Activated CD4-positive, alpha-beta T cell treated with anti-CD3 and anti-CD28 coated beads for 36 hours (primary cell): ENCODE data around the gene COBLL1. TPM values are rescaled to one million over a fixed set of nuclear protein-coding genes. Genes with fewer than 3 reads are reported as not detected.
"Not testable (repeated sequence)": the region's sequence is repeated elsewhere in the genome, so short reads cannot be mapped to it uniquely, and the experiment has no call there.

Experiments used
- ATAC-seq: fragments of 200-7000 bp; cut with Tn5 transposase; one replicate; pipeline ENCODE4 v1.10.0; 2021; ENCODE audit warnings: mild to moderate bottlenecking, moderate library complexity
- CTCF ChIA-PET: fragments of 350-600 bp; sonication (Branson Sonifier 250); formaldehyde crosslinking; loops from one replicate; lab custom pipeline; 2021; ENCODE audit warnings: antibody characterized with exemption; lab: Charles Lee
- POLR2A ChIA-PET: fragments of 350-600 bp; sonication (Branson Sonifier 250); formaldehyde crosslinking; loops from one replicate; lab custom pipeline; 2021; ENCODE audit warnings: antibody characterized with exemption, inconsistent platforms; lab: Charles Lee
- DNase-seq: peaks from one replicate; pipeline ENCODE4 v3.0.0-alpha.2; 2020
- H3K27ac Mint-ChIP-seq: one replicate; pipeline ENCODE4 v1.8.0; 2021; ENCODE audit warnings: mixed read lengths
- H3K27me3 Mint-ChIP-seq: one replicate; pipeline ENCODE4 v1.8.0; 2021; ENCODE audit warnings: mixed read lengths
- H3K36me3 Mint-ChIP-seq: one replicate; pipeline ENCODE4 v1.8.0; 2021; ENCODE audit warnings: low read depth, mixed read lengths
- H3K4me1 Mint-ChIP-seq: one replicate; pipeline ENCODE4 v1.8.0; 2021; ENCODE audit warnings: mixed read lengths
- H3K4me3 Mint-ChIP-seq: one replicate; pipeline ENCODE4 v1.8.0; 2021; ENCODE audit warnings: mild to moderate bottlenecking, moderate library complexity, mixed read lengths
- H3K9me3 Mint-ChIP-seq: one replicate; pipeline ENCODE4 v1.8.0; 2021; ENCODE audit warnings: low read depth, mixed read lengths
- intact Hi-C, 2 experiments: fragments of 100-400 bp; cut with DNase I in 1 of 2; cut with micrococcal nuclease in 1 of 2; formaldehyde crosslinking; loops; one replicate each; pipeline versions ENCODE4 v1.14.2 to v1.15.1; 2022 to 2024; cut with DNase I, micrococcal nuclease
- total RNA-seq, 2 experiments: library from RNA; stranded (reverse); gene quantifications; one replicate each; pipeline ENCODE4 v1.2.3, GENCODE V29; 2021

COBLL1 gene
- total RNA-seq, 2 experiments from 2014 or later, result not detected

DNA sequence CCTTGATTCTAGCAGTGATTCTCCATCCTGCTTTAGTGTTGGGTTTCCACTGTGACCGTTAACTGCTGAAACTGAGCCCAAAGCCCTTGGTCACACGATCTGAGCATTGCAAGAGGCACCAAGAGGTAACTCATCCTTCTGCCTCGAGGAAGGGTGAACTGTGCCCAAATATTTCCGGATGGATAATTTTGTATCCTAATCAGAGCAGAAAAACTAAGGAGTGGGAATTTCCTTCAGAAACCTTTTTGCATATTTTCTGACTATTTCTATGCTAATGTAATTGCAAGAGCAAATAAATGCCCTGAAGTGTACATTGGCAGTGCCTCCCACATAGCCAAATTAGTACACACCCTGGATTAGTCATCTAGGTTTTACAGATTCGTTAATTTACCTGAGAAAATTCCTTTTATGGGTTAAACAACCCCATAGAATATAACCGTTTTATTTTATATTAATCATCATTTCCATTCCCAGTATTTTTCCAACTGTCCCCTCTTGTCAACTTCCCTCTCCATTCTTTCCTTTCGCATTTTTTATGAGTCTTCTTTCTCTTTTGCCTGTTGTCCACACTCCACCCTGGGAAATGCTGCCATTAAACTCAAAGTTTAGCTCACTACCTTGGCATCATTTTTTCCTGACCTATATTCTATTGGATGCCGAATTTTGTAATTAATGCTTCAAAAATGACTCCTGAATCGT lies 31.7 kb upstream of the COBLL1 start:
- H3K27me3 Mint-ChIP-seq, result peaks cover 4% of the 10 kb centered on the region
- no peak for DNase-seq
- ATAC-seq, result no peak
- H3K9me3 Mint-ChIP-seq, result no peaks in the 10 kb centered on the region
- intact Hi-C loops, result no loop called here
- ChIA-PET POLR2A (no interaction called here), CTCF (no interaction called here)
- no peak overlapping the region for H3K4me3 Mint-ChIP-seq
- H3K27ac Mint-ChIP-seq, result no peak overlapping the region
- H3K36me3 Mint-ChIP-seq, result no peaks in the 10 kb centered on the region
- no peaks in the 10 kb centered on the region for H3K4me1 Mint-ChIP-seq

DNA sequence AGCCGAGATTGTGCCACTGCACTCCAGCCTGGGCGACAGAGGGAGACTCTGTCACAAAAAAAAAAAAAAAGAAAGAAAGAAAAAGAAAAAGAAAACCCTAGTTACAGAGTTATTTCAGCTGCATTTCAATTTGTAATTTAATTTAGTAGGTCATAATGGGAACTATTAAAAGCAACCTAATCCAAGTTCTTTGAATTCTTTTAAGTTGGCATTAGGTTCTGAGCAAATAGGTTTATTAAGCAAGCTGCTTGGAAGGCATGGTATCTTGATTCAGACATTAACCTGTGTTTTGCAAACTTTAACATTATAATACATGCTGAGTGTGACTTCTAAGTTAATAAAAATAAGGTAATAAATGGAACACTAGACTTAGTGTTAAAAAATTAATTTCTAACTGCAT lies 29.8 kb upstream of the COBLL1 start:
- H3K4me3 Mint-ChIP-seq, result no peak overlapping the region
- H3K4me1 Mint-ChIP-seq, result no peaks in the 10 kb centered on the region
- CTCF ChIA-PET, result no interaction called here
- H3K27ac Mint-ChIP-seq, result no peak overlapping the region
- DNase-seq (no peak), ATAC-seq (no peak)
- intact Hi-C loops, result no loop called here
- H3K27me3 Mint-ChIP-seq, result peaks cover 1% of the 10 kb centered on the region
- POLR2A ChIA-PET, result no interaction called here
- no peaks in the 10 kb centered on the region for H3K9me3 Mint-ChIP-seq
- no peaks in the 10 kb centered on the region for H3K36me3 Mint-ChIP-seq

DNA sequence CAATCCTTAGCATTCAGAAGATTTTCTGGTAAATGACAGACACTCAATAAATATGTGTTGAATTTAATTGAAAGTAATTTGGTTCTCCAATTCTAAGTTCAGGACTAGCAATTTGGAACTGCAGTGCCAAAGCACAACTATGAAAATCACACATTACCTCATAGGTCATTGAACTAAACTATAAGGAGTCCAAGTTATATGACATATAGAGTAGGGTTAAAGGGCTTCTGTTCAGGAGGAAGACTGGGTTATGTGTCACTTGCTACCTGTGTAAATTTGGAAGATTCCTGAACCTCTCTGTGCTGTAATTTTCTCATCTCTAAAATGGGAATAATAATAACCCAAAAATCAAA lies 27.8 kb upstream of the COBLL1 start:
- ChIA-PET POLR2A (no interaction called here), CTCF (no interaction called here)
- no peaks in the 10 kb centered on the region for H3K36me3 Mint-ChIP-seq
- no peak overlapping the region for H3K4me3 Mint-ChIP-seq
- no peaks in the 10 kb centered on the region for H3K4me1 Mint-ChIP-seq
- no peak for ATAC-seq
- peaks cover 1% of the 10 kb centered on the region for H3K27me3 Mint-ChIP-seq
- intact Hi-C loops, result no loop called here
- no peaks in the 10 kb centered on the region for H3K9me3 Mint-ChIP-seq
- DNase-seq, result no peak
- H3K27ac Mint-ChIP-seq, result no peak overlapping the region

DNA sequence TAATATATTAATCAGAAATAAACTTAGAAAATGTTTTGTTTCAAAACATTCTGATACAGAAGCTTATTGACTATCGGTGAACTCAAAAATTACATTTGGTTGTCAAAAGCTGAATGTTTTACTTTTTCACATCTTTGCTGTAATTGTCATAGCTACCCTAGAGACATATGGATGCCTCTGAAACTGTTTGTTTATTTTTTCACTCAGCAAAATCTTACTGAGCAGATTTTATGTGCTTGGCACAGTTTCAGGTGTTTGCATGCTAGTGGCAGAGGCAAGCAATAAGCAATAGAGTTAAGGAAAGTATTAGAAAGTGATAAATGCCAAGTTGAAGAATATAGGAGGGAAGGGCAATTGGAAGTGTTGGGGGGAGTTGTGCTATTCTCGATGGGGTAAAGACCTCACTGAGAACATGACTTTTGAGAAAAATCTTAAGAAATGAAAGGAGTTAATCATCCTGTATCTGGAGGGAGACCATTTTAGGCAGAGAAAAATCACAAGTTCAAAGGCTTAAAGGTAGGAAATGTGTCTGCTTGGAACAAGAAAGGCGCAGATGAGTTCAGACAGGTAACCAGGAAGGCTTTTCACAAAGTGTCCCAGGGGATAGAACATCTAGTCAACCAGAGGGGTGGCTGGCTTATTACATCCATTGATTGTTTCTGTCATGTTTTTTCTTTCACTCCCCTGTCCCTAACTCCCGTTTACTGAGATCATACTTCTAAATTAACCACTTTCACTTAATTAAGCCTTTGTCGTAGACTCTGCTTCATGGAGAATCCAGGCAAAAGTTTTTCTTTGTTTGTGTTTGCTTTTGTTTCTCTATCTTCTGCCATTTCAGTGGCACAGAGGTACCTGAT lies 27.2 kb upstream of the COBLL1 start:
- DNase-seq, result no peak
- no peak for ATAC-seq
- ChIA-PET CTCF (interaction anchor here (0.7 kb wide), 1 partner anchor 139 kb away, joined by 3 read pairs; no protein-coding TSS in a partner anchor), POLR2A (no interaction called here)
- no peaks in the 10 kb centered on the region for H3K4me1 Mint-ChIP-seq
- no peaks in the 10 kb centered on the region for H3K36me3 Mint-ChIP-seq
- H3K27ac Mint-ChIP-seq, result no peak overlapping the region
- peaks cover 1% of the 10 kb centered on the region for H3K27me3 Mint-ChIP-seq
- H3K4me3 Mint-ChIP-seq, result no peak overlapping the region
- H3K9me3 Mint-ChIP-seq, result no peaks in the 10 kb centered on the region
- intact Hi-C loops, result no loop called here

DNA sequence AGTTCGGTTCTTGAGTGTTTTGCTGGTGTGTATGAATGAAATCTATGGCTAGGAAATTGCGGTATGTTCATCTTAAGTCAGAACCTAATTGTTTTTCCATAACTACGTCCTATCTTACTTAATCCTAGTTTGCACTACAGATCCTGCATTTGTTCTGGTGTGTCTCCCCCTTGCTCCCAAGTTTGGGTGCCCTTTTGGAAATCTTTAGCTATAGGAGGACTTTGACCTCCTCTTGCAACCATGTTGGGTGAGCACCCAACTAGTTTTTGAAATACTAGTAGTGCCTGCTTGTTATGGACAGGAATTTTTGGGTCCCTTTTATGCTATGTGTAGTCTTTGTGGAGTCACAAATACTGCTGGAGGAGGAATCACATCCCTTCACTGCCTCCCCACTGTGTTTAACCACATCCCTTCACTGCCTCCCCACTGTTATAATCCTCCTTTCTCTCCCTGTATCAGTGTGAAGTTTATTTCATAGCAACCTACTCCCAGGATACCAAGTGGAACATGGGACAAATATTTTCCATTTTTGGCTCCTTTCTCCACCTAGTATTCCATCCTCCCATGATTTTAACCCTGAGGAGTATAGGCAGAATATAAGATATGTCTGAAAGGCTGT lies 26.3 kb upstream of the COBLL1 start:
- CTCF ChIA-PET, result no interaction called here
- Mint-ChIP-seq H3K4me1 (no peaks in the 10 kb centered on the region), H3K36me3 (no peaks in the 10 kb centered on the region), H3K9me3 (no peaks in the 10 kb centered on the region), H3K4me3 (no peak overlapping the region), H3K27ac (no peak overlapping the region), H3K27me3 (peaks cover 1% of the 10 kb centered on the region)
- DNase-seq (no peak), ATAC-seq (no peak)
- intact Hi-C loops, result no loop called here
- POLR2A ChIA-PET, result no interaction called here

DNA sequence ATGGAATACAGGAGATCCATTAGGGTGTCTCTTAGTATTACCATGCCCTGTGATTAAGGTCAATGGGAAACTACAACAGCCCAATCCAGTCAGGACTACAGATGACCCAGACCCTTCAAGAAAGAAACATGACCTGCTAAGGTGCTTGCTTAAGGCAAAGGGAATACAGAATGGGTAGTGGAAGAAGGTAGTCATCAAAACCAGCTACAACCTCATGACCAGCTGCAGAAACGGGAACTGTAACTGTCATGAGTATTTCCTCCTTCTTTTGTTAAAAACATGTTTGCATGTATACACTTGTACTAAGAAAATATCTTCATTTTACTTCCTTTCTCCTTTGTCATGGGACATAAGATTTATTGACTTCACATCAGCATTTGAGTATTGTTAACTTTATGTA lies 24.8 kb upstream of the COBLL1 start:
- DNase-seq, H3K27me3 Mint-ChIP-seq, CTCF ChIA-PET, H3K4me3 Mint-ChIP-seq, intact Hi-C loops, H3K36me3 Mint-ChIP-seq, H3K4me1 Mint-ChIP-seq, ATAC-seq, POLR2A ChIA-PET, H3K9me3 Mint-ChIP-seq, H3K27ac Mint-ChIP-seq: not testable (repeated sequence)

DNA sequence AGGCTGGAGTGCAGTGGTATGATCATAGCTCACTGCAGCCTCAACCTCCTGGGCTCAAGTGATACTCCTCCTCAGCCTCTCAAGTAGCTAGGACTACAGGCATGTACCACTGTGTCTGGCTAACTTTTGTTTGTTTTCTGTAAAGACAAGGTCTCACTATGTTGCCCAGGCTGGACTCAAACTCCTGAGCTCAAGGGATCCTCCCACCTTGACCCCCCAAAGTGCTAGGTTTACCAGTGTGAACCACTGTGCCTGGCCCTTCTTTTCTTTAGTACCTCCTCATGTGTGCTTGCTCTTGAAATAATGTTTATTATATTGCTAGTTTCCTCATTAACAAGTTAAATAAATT lies 19.0 kb upstream of the COBLL1 start:
- H3K27ac Mint-ChIP-seq, result no peak overlapping the region
- CTCF ChIA-PET, result no interaction called here
- DNase-seq (no peak), ATAC-seq (no peak)
- H3K9me3 Mint-ChIP-seq, result no peaks in the 10 kb centered on the region
- H3K36me3 Mint-ChIP-seq, result no peaks in the 10 kb centered on the region
- no peak overlapping the region for H3K4me3 Mint-ChIP-seq
- POLR2A ChIA-PET, result no interaction called here
- no peaks in the 10 kb centered on the region for H3K27me3 Mint-ChIP-seq
- no peaks in the 10 kb centered on the region for H3K4me1 Mint-ChIP-seq
- intact Hi-C loops, result no loop called here

DNA sequence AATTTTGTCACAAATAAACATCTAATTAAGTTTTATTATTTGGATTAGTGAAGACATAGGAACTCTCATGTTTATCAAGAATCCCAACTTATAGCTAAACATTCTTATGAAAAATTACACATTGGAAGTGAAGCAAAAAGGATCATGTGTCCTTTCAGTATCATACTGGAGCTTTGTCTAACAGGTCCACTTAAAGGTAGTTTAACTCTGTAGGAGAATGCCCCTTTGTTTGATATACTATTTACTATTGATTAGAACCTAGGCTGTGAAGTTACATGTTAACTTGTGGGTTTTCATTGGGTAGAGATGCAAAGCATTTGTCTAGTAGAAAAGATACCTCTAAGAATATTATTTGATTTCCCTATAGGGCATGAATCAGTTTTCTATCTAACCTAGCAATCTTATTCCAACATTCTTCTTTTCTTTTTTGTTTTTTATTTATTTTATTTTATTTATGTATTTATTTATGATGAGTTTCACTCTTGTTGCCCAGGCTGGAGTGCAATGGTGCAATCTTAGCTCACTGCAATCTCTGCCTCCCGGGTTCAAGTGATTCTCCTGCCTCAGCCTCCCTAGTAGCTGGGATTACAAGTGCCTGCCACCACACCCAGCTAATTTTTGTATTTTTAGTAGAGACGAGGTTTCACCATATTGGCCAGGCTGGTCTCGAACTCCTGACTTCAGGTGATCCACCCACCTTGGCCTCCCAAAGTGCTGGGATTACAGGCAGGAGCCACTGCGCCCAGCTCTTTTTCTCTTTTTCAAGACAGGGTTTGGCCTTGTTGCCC lies 18.5 kb upstream of the COBLL1 start:
- H3K4me3 Mint-ChIP-seq, H3K36me3 Mint-ChIP-seq, DNase-seq, H3K9me3 Mint-ChIP-seq, POLR2A ChIA-PET, H3K27me3 Mint-ChIP-seq, ATAC-seq, H3K27ac Mint-ChIP-seq, H3K4me1 Mint-ChIP-seq, intact Hi-C loops: not testable (repeated sequence)
- CTCF ChIA-PET, result interaction anchor here (1.3 kb wide), 1 partner anchor 10 kb away, joined by 5 read pairs; no protein-coding TSS in a partner anchor

DNA sequence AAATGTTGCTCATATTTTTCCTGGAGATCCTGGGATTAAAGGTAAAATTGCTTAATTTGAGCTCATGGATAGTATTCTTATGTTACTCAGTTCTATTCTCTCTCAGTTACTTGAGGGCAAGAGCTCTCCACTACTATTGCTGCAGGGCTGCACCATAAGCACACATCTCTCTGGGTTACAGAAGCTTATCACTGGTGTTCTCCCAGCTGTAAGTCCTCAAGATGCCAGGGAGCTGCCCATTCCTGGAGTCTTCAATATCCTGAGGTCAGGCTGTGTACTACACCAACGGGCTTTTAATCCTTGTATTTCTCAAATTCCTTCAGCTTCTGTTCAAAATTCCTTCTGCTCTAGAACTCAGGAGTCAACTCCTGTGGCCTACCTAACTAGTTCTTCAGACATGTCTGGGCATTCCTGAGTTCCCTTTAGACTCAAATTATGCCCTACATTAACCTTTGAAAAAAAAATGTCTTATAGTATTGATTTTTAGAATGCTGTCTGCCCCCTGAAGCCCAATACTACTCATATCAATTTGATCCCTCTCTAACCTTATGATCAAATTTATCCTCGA lies 17.7 kb upstream of the COBLL1 start:
- no peaks in the 10 kb centered on the region for H3K9me3 Mint-ChIP-seq
- ChIA-PET POLR2A (no interaction called here), CTCF (interaction anchor here (0.7 to 1.3 kb wide), 2 partner anchors 9 to 17 kb away, joined by 3 to 5 read pairs; no protein-coding TSS in a partner anchor)
- H3K36me3 Mint-ChIP-seq, result no peaks in the 10 kb centered on the region
- ATAC-seq (no peak), DNase-seq (no peak)
- no peaks in the 10 kb centered on the region for H3K27me3 Mint-ChIP-seq
- intact Hi-C loops, result no loop called here
- no peaks in the 10 kb centered on the region for H3K4me1 Mint-ChIP-seq
- H3K27ac Mint-ChIP-seq, result no peak overlapping the region
- no peak overlapping the region for H3K4me3 Mint-ChIP-seq

DNA sequence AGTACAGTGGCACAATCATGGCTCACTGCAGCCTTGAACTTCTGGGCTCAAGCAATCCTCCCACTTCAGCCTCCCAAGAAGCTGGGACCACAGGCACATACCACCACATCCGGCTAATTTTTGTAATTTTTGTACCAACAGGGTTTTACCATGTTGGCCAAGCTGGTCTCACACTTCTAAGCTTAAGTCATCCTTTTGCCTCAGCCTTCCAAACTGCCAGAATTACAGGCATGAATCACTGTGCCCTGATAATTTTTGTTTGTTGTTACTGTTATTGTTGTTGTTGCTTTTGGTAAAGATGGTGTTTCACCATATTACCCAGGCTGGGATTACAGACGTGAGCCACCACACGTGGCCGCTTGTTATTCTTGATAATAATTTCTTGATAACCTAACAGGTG lies 10.5 kb upstream of the COBLL1 start:
- ChIA-PET CTCF (no interaction called here), POLR2A (no interaction called here)
- H3K4me3 Mint-ChIP-seq, result no peak overlapping the region
- H3K36me3 Mint-ChIP-seq, result no peaks in the 10 kb centered on the region
- no peak overlapping the region for H3K27ac Mint-ChIP-seq
- H3K27me3 Mint-ChIP-seq, result peaks cover 7% of the 10 kb centered on the region
- no peaks in the 10 kb centered on the region for H3K9me3 Mint-ChIP-seq
- no peaks in the 10 kb centered on the region for H3K4me1 Mint-ChIP-seq
- ATAC-seq, result no peak
- DNase-seq, result no peak
- intact Hi-C loops, result no loop called here

DNA sequence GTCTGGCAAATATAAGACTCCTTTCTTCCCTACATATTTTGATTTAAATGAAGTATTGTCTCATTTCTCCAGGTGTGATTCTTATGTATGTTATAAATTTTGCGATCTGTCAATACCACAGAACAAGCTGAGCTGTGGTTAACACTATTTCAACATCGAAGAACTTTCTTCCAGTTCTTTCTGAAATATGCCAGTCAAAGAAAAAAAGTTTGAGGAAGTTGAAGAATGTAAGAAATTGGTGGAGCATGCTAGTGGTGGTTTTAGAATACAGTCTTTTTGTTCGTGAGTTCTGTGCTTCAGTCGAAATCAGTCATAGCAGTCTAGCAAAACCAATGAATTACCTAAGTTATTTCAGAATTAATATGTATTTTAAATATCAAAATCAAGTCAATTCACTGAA lies 8.6 kb upstream of the COBLL1 start:
- POLR2A ChIA-PET, result no interaction called here
- Mint-ChIP-seq H3K27me3 (peaks cover 7% of the 10 kb centered on the region), H3K27ac (no peak overlapping the region), H3K9me3 (no peaks in the 10 kb centered on the region), H3K36me3 (no peaks in the 10 kb centered on the region), H3K4me3 (no peak overlapping the region), H3K4me1 (no peaks in the 10 kb centered on the region)
- no peak for ATAC-seq
- intact Hi-C loops, result no loop called here
- no peak for DNase-seq
- CTCF ChIA-PET, result interaction anchor here (2.1 kb wide), 1 partner anchor 9 kb away, joined by 5 read pairs; no protein-coding TSS in a partner anchor
